ENCODE results near the gene DSG3. TPM values are rescaled to one million over a fixed set of nuclear protein-coding genes. Genes with fewer than 3 reads are reported as not detected.

DSG3 gene
- total and polyA plus RNA-seq, 10 of the 15 experiments (the other 5 are each of a cell fraction or from before 2014, with no cell fraction given): 0.01 to 0.36 (median 0.30) TPM

GRCh38 chr18:31487246-31488015 is 39.9 kb downstream of the DSG3 start:
- H3K9me3 ChIP-seq (replicated peaks; ENCODE audit: control insufficient read depth, insufficient read depth, low read length): no peaks in the 10 kb centered on the region; the same call in 2 of the 3 replicates
- CTCF ChIA-PET: no interaction called here
- H4K20me1 ChIP-seq (ENCODE audit: control insufficient read depth, insufficient read depth): no peaks in the 10 kb centered on the region
- POLR2A ChIA-PET: interaction anchor here (0.6 kb wide), 2 partner anchors 85 to 541 kb away, joined by 3 to 4 read pairs; no protein-coding TSS in a partner anchor
- no TSS peak for BruUV-seq (replicated peaks)
- no peak overlapping the region for H3K4me2 ChIP-seq (ENCODE audit: control insufficient read depth, insufficient read depth)
- SMC1A ChIA-PET (ENCODE audit: uncharacterized antibody, unreplicated experiment): interaction anchor here (0.8 to 5.1 kb wide), 2 partner anchors 14 to 284 kb away, joined by 3 to 53 read pairs; no protein-coding TSS in a partner anchor
- no peak overlapping the region for H2AFZ ChIP-seq (ENCODE audit: control insufficient read depth, low read depth, low read length)
- 74% methylated on average over 9 of the region's 9 CpGs for WGBS (ENCODE audit: insufficient coverage, insufficient replicate concordance, low lambda C conversion rate, missing lambda C conversion rate)
- intact Hi-C loops (cut with micrococcal nuclease; ENCODE audit: unreplicated experiment) (no loop called here), in situ Hi-C loops (cut with MboI) (no loop called here)
- H3K36me3 ChIP-seq (ENCODE audit: control insufficient read depth in 2 of 2, insufficient read depth in 2 of 2, low read length in 1 of 2): no peaks in the 10 kb centered on the region
- DNase-seq (ENCODE audit: low read depth, low spot score) (no peak), FAIRE-seq (no peak), ATAC-seq (no peak)
- no peak overlapping the region for H3K27ac ChIP-seq (ENCODE audit: control insufficient read depth, insufficient read depth)
- RAD21 ChIA-PET (ENCODE audit: unreplicated experiment): no interaction called here
- peaks cover 4% of the 10 kb centered on the region; the same call in 1 of the 2 replicates for H3K4me1 ChIP-seq (ENCODE audit: control insufficient read depth, insufficient read depth, low read length)
- no peak overlapping the region for H3K4me3 ChIP-seq
- no peak overlapping the region for H3K9ac ChIP-seq (ENCODE audit: control insufficient read depth, insufficient read depth, low read length)
- no peaks in the 10 kb centered on the region for H3K79me2 ChIP-seq (ENCODE audit: control insufficient read depth, insufficient read depth, low read length)
- TF ChIP-seq SMC3 (IDR thresholded peaks at IDR 0.05; ENCODE audit: borderline replicate concordance, low read length): no peak
- no peak for TF ChIP-seq E2F8 (IDR thresholded peaks at IDR 0.05; ENCODE audit: low read depth, partially characterized antibody)
- TF ChIP-seq IKZF1 (conservative IDR thresholded peaks at IDR 0.05): no peak
- TF ChIP-seq ZSCAN29 (IDR thresholded peaks at IDR 0.05): no peak
- no peak for TF ChIP-seq PKNOX1 (IDR thresholded peaks at IDR 0.05)
- no peak for TF ChIP-seq CREM (IDR thresholded peaks at IDR 0.05; ENCODE audit: low read depth)
- no peak for TF ChIP-seq STAT1 (conservative IDR thresholded peaks at IDR 0.05)
- TF ChIP-seq GATAD2B (conservative IDR thresholded peaks at IDR 0.05; ENCODE audit: low read depth): no peak
- TF ChIP-seq NFXL1 (IDR thresholded peaks at IDR 0.05; ENCODE audit: borderline replicate concordance): no peak
- TF ChIP-seq POU2F2 (IDR thresholded peaks at IDR 0.05; ENCODE audit: borderline replicate concordance, low read depth, low read length): no peak
- TF ChIP-seq ZNF622 (IDR thresholded peaks at IDR 0.05): no peak
- no peak for TF ChIP-seq TCF7 (IDR thresholded peaks at IDR 0.05; ENCODE audit: borderline replicate concordance)
- TF ChIP-seq ETV6 (conservative IDR thresholded peaks at IDR 0.05 in 1 of 2, IDR thresholded peaks at IDR 0.05 in 1 of 2; ENCODE audit: borderline replicate concordance in 1 of 2, low read depth in 1 of 2): no peak
- no peak for TF ChIP-seq PAX5 (IDR thresholded peaks at IDR 0.05; ENCODE audit: borderline replicate concordance, low read depth, low read length)
- no peak for TF ChIP-seq LARP7 (IDR thresholded peaks at IDR 0.05)
- H3K27me3 ChIP-seq (replicated peaks in 1 of 2; ENCODE audit: control insufficient read depth in 2 of 2, insufficient read depth in 2 of 2, low read length in 1 of 2): no peaks in the 10 kb centered on the region

Data from GM12878 (cell line).